GM12878 (cell line): ENCODE data around the gene PALD1.

ENCODE experiments used
- ATF2 ChIP-seq: IDR thresholded peaks from 2 replicates; pipeline ENCODE4 v1.6.1; 2012; ENCODE audit warnings: low read length, inconsistent platforms
- EP300 ChIP-seq, 2 experiments: fragments of 150-350 bp in 1 of 2; IDR thresholded peaks; 2 replicates each; pipeline ENCODE4 v1.6.1; 2011 to 2012; ENCODE audit warnings: low read depth in 2 of 2, low read length in 2 of 2, borderline replicate concordance in 1 of 2, improper control_type of control experiment in 1 of 2, inconsistent platforms in 1 of 2; ENCODE audit not compliant: control insufficient read depth in 1 of 2
- EZH2 ChIP-seq: IDR thresholded peaks from 2 replicates; pipeline ENCODE4 v1.6.1; 2012; ENCODE audit warnings: low read depth, mild to moderate bottlenecking, control low read depth, inconsistent platforms, low read length, borderline replicate concordance; ENCODE audit not compliant: control insufficient read depth
- NR2F1 ChIP-seq: fragments of 450-650 bp; conservative IDR thresholded peaks from 2 replicates; pipeline ENCODE4 v1.6.1; 2017; ENCODE audit warnings: mild to moderate bottlenecking
- SKIL ChIP-seq: fragments of 450-650 bp; IDR thresholded peaks from 2 replicates; pipeline ENCODE4 v1.6.1; 2017; ENCODE audit warnings: mild to moderate bottlenecking, low read depth, inconsistent platforms; ENCODE audit not compliant: poor library complexity, severe bottlenecking
- TAF1 ChIP-seq: IDR thresholded peaks from 2 replicates; pipeline ENCODE4 v1.6.1; 2011; ENCODE audit warnings: mild to moderate bottlenecking, low read depth, low read length, borderline replicate concordance
- USF2 ChIP-seq: IDR thresholded peaks from 2 replicates; pipeline ENCODE4 v1.6.1; 2011; ENCODE audit warnings: low read depth, low read length, improper control_type of control experiment, borderline replicate concordance
- ZBTB4 ChIP-seq: fragments of 450-650 bp; formaldehyde crosslinking; IDR thresholded peaks from 2 replicates; pipeline ENCODE4 v1.4.0; 2022; ENCODE audit warnings: mild to moderate bottlenecking, moderate library complexity

- no peak for TF ChIP-seq EP300 (IDR thresholded peaks at IDR 0.05; ENCODE audit: borderline replicate concordance in 1 of 2, control insufficient read depth in 1 of 2, low read depth in 2 of 2, low read length in 2 of 2)
- no peak for TF ChIP-seq NR2F1
- no peak for TF ChIP-seq SKIL
- TF ChIP-seq USF2: no peak
- no peak for TF ChIP-seq TAF1
- no peak for TF ChIP-seq EZH2
- TF ChIP-seq ATF2: no peak
- no peak for TF ChIP-seq ZBTB4
Observed at GRCh38 chr10:70613941-70614340, 135.4 kb downstream of the PALD1 start.
